CD14-positive monocyte (primary cell): Measurements from ENCODE around the gene EZH1. TPM values are rescaled to one million over a fixed set of nuclear protein-coding genes. Genes with fewer than 3 reads are reported as not detected.
"Not testable (repeated sequence)": the region's sequence is repeated elsewhere in the genome, so short reads cannot be mapped to it uniquely, and the experiment has no call there.

ENCODE experiments used
- DNase-seq, 3 donors: peaks; one replicate each; pipeline ENCODE4 v3.0.0-alpha.2; 2011 to 2022
- H2AFZ ChIP-seq: 2 replicates; pipeline ENCODE4 v1.6.0; 2012; ENCODE audit warnings: mild to moderate bottlenecking, low read depth, low read length, inconsistent platforms; ENCODE audit not compliant: insufficient read depth, poor library complexity, severe bottlenecking
- H3K27ac ChIP-seq, 2 donors: 1 replicate in 1 of 2; 2 replicates in 1 of 2; pipeline ENCODE4 v1.5.1; 2012 to 2013; ENCODE audit warnings: low read length in 2 of 2, control low read depth in 1 of 2, inconsistent platforms in 1 of 2, low read depth in 1 of 2, mild to moderate bottlenecking in 1 of 2
- H3K27me3 ChIP-seq, 2 donors: one replicate each; pipeline versions ENCODE4 v1.6.0 to v1.6.1; 2011 to 2013; ENCODE audit warnings: low read length in 2 of 2; ENCODE audit not compliant: control insufficient read depth in 2 of 2, insufficient read depth in 2 of 2
- H3K36me3 ChIP-seq, 2 donors: replicated peaks in 1 of 2; 1 replicate in 1 of 2; 2 replicates in 1 of 2; pipeline versions ENCODE4 v1.5.1 to v1.6.1; 2012 to 2013; ENCODE audit warnings: low read length in 2 of 2, control low read depth in 1 of 2, inconsistent platforms in 1 of 2, mild to moderate bottlenecking in 1 of 2; ENCODE audit not compliant: insufficient read depth in 2 of 2, control insufficient read depth in 1 of 2
- H3K4me1 ChIP-seq, 2 donors: 1 replicate in 1 of 2; 2 replicates in 1 of 2; pipeline versions ENCODE4 v1.5.1 to v1.6.1; 2012 to 2013; ENCODE audit warnings: low read length in 2 of 2, control low read depth in 1 of 2, inconsistent platforms in 1 of 2, mild to moderate bottlenecking in 1 of 2, moderate library complexity in 1 of 2; ENCODE audit not compliant: insufficient read depth in 2 of 2, control insufficient read depth in 1 of 2
- H3K4me2 ChIP-seq: replicated peaks from 2 replicates; pipeline ENCODE3; 2012; ENCODE audit warnings: low read length, moderate library complexity, mild to moderate bottlenecking; ENCODE audit not compliant: poor library complexity, severe bottlenecking; ENCODE audit errors: extremely low read depth
- H3K4me3 ChIP-seq, 3 experiments: fragments of 200-600 bp in 1 of 3; sonication (generic) in 1 of 3; replicated peaks in 1 of 3; 1 replicate in 2 of 3; 2 replicates in 1 of 3; pipeline ENCODE4 v1.5.1; 2011 to 2013; ENCODE audit warnings: low read length in 3 of 3, mild to moderate bottlenecking in 3 of 3, control low read depth in 2 of 3, low read depth in 2 of 3, inconsistent platforms in 1 of 3, moderate library complexity in 1 of 3
- H3K79me2 ChIP-seq: 2 replicates; pipeline ENCODE4 v1.6.0; 2012; ENCODE audit warnings: mild to moderate bottlenecking, control low read depth, inconsistent platforms, low read length, moderate library complexity; ENCODE audit not compliant: insufficient read depth
- H3K9ac ChIP-seq: 2 replicates; pipeline ENCODE4 v1.6.0; 2017; ENCODE audit warnings: low read length, mild to moderate bottlenecking; ENCODE audit not compliant: insufficient read depth, poor library complexity, severe bottlenecking
- H3K9me3 ChIP-seq, 2 donors: replicated peaks in 1 of 2; 1 replicate in 1 of 2; 2 replicates in 1 of 2; pipeline versions ENCODE4 v1.5.1 to v1.6.1; 2012 to 2013; ENCODE audit warnings: low read length in 2 of 2, control low read depth in 1 of 2; ENCODE audit not compliant: control insufficient read depth in 1 of 2, insufficient read depth in 1 of 2
- H4K20me1 ChIP-seq: 2 replicates; pipeline ENCODE4 v1.6.0; 2012; ENCODE audit warnings: mild to moderate bottlenecking, low read length, control low read depth, moderate library complexity; ENCODE audit not compliant: insufficient read depth
- H3K27ac Mint-ChIP-seq, 7 donors: one replicate each; pipeline ENCODE4 v1.8.0; 2020; ENCODE audit warnings: mild to moderate bottlenecking in 7 of 7, mixed read lengths in 7 of 7, moderate library complexity in 6 of 7, inconsistent platforms in 2 of 7
- H3K27me3 Mint-ChIP-seq, 3 donors: one replicate each; pipeline ENCODE4 v1.8.0; 2021 to 2022; ENCODE audit warnings: low read depth in 3 of 3, mild to moderate bottlenecking in 3 of 3, mixed read lengths in 3 of 3, moderate library complexity in 3 of 3, inconsistent platforms in 1 of 3
- H3K36me3 Mint-ChIP-seq, 2 donors: one replicate each; pipeline ENCODE4 v1.8.0; 2020; ENCODE audit warnings: mixed read lengths in 2 of 2, inconsistent platforms in 1 of 2, mild to moderate bottlenecking in 1 of 2
- H3K4me1 Mint-ChIP-seq: one replicate; pipeline ENCODE4 v1.8.0; 2020; ENCODE audit warnings: mild to moderate bottlenecking, mixed read lengths
- H3K4me3 Mint-ChIP-seq, 2 donors: one replicate each; pipeline ENCODE4 v1.8.0; 2020; ENCODE audit warnings: mild to moderate bottlenecking in 2 of 2, mixed read lengths in 2 of 2, moderate library complexity in 1 of 2
- H3K9me3 Mint-ChIP-seq, 7 donors: one replicate each; pipeline ENCODE4 v1.8.0; 2020 to 2022; ENCODE audit warnings: mixed read lengths in 7 of 7, mild to moderate bottlenecking in 6 of 7, moderate library complexity in 6 of 7, inconsistent platforms in 2 of 7
- WGBS: methylation state at CpG from one replicate; pipeline ENCODE4 v1.1.5; 2013; ENCODE audit warnings: missing lambda C conversion rate; ENCODE audit not compliant: insufficient coverage; 5-methylcytosine and 5-hydroxymethylcytosine counted together
- intact Hi-C, 2 donors: fragments of 100-400 bp; cut with micrococcal nuclease; formaldehyde crosslinking; loops; one replicate each; pipeline versions ENCODE4 v1.15.0 to v1.15.1; 2023
- polyA plus RNA-seq, 3 donors: library from polyadenylated mRNA; depleted of rRNA in 1 of 3; unstranded in 2 of 3; stranded (reverse) in 1 of 3; fragments of 300-500 nt in 2 of 3; fragments of >200 nt in 1 of 3; fragmentation: Illumina TruSeq in 2 of 3; gene quantifications; 1 replicate in 2 of 3; 2 replicates in 1 of 3; pipeline ENCODE4 v1.2.3, GENCODE V29; 2012 to 2021
- TF ChIP-seq, protein P1 (sequence below): fragments of 200-600 bp; IDR thresholded peaks from one replicate; pipeline ENCODE4 v1.8.0; 2022; ENCODE audit warnings: antibody characterized with exemption, mild to moderate bottlenecking

The EZH1 gene
- polyA plus RNA-seq, 3 donors, result 12.3 to 169 (median 17.8) TPM

DNA sequence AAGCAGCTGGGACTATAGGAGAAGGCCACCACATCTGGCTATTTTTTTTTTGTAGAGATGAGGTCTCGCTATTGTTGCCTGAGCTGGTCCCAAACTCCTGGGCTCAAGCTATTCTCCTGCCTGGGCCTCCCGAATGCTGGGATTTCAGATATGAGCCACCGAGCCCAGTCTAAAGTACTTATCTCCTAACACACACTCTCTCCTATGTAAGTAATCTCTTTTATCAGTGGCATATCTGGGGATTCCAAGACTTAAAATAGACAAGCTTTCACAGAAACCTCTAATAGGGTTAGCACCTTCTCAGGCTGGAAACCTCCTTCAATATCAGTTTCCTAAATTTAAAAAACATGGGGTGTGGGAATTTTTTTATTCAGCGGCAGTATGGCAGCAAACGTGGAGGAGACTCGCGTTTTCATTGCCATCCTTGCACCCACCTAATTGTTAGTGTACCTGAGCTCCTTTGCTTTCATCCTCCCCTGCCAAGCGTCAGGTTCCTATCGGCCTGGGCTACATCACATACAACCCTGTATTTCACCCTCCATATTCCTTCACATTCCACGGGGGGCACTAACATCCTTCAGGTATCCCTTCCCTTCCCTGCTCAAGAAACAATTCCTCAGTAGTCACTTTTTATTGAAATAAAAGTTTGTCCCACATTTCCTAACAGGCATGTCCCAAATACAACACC, 1.1 kb downstream of the EZH1 start:
- H3K4me3 ChIP-seq, result peak overlapping the region; percentile 79 to 83 (median 79)
- H3K27ac ChIP-seq, result peak overlapping the region in 1 of 2 donors; percentile 81
- Mint-ChIP-seq H3K4me1 (peaks cover 15% of the 10 kb centered on the region), H3K27ac (peak overlapping the region in 4 of 7 donors; percentile 74 to 98 (median 91)), H3K36me3 (peaks cover 0 to 5% of the 10 kb centered on the region in 2 donors), H3K9me3 (peaks cover 0 to 3% (median 0%) of the 10 kb centered on the region in 7 donors), H3K27me3 (peaks cover 8 to 17% (median 15%) of the 10 kb centered on the region in 3 donors), H3K4me3 (peak overlapping the region; percentile 94 to 97)
- intact Hi-C loops, result no loop called here
- peaks cover 53% of the 10 kb centered on the region for H4K20me1 ChIP-seq
- peak overlapping the region; percentile 79 for H3K4me2 ChIP-seq
- peaks cover 0 to 5% of the 10 kb centered on the region in 2 donors for H3K27me3 ChIP-seq
- peaks cover 0 to 4% of the 10 kb centered on the region in 2 donors for H3K36me3 ChIP-seq
- H2AFZ ChIP-seq, result peak overlapping the region; percentile 76
- peaks cover 40% of the 10 kb centered on the region for H3K79me2 ChIP-seq
- H3K4me1 ChIP-seq, result peaks cover 15 to 18% of the 10 kb centered on the region in 2 donors
- TF ChIP-seq, protein P1, sequence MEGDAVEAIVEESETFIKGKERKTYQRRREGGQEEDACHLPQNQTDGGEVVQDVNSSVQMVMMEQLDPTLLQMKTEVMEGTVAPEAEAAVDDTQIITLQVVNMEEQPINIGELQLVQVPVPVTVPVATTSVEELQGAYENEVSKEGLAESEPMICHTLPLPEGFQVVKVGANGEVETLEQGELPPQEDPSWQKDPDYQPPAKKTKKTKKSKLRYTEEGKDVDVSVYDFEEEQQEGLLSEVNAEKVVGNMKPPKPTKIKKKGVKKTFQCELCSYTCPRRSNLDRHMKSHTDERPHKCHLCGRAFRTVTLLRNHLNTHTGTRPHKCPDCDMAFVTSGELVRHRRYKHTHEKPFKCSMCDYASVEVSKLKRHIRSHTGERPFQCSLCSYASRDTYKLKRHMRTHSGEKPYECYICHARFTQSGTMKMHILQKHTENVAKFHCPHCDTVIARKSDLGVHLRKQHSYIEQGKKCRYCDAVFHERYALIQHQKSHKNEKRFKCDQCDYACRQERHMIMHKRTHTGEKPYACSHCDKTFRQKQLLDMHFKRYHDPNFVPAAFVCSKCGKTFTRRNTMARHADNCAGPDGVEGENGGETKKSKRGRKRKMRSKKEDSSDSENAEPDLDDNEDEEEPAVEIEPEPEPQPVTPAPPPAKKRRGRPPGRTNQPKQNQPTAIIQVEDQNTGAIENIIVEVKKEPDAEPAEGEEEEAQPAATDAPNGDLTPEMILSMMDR, result no peak
- no peaks in the 10 kb centered on the region for H3K9me3 ChIP-seq
- H3K9ac ChIP-seq, result peak overlapping the region; percentile 85
- no peak for DNase-seq
- 42% methylated on average over 3 of the region's 10 CpGs for WGBS

DNA sequence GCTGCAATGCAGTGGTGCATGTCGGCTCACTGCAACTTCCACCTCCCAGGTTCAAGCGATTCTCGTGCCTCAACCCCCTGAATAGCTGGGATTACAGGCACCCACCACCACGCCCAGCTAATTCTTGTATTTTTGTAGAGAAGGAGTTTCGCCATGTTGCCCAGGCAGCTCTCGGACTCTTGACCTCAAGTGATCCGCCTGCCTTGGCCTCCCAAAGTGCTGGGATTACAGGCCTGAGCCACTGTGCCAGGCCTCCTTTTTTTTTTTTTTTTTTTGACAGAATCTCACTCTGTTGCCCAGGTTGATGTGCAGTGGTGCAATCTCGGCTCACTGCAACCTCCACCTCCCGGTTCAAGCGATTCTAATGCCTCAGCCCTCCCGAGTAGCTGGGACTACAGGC, 1.9 kb downstream of the EZH1 start:
- H3K9ac ChIP-seq, DNase-seq, H3K27ac ChIP-seq, H3K9me3 ChIP-seq, H3K4me2 ChIP-seq, H3K27me3 ChIP-seq, H3K36me3 Mint-ChIP-seq, intact Hi-C loops, H3K36me3 ChIP-seq, H3K4me3 Mint-ChIP-seq, H3K9me3 Mint-ChIP-seq, H2AFZ ChIP-seq, H3K4me3 ChIP-seq: not testable (repeated sequence)
- peaks cover 57% of the 10 kb centered on the region for H4K20me1 ChIP-seq
- H3K4me1 ChIP-seq, result peaks cover 15 to 18% of the 10 kb centered on the region in 2 donors
- Mint-ChIP-seq H3K27me3 (peaks cover 8 to 14% (median 12%) of the 10 kb centered on the region in 3 donors), H3K4me1 (peaks cover 15% of the 10 kb centered on the region), H3K27ac (peak overlapping the region in 1 of 7 donors; percentile 44)
- 100% methylated on average over 4 of the region's 11 CpGs for WGBS
- peaks cover 40% of the 10 kb centered on the region for H3K79me2 ChIP-seq
